ENCODE measurements around the gene COPB1. TPM values are rescaled to one million over a fixed set of nuclear protein-coding genes. Genes with fewer than 3 reads are reported as not detected.

COPB1 gene
- total and polyA plus RNA-seq, 2 of the 8 experiments (the other 6 are each of a cell fraction or from before 2014, with no cell fraction given): 28.7 to 72.1 TPM

DNA sequence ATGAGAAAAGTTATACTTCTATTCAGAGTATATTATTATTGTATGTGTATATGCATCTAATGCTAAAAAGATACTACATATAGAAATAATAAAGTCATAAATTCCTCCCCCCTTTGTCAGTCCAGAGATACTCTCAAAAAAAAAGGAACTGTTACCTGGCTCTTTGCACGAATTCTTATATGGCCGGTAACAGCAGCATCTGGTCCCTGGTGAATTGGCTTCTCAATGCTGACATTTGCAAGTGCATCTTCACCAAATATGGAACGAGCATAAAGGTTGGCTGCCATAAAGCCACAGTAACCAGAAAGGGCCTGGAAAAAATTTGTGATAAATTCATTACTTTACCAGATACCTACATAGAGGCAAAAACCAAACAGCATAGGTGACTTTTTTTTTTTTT lies 41.2 kb downstream of the COPB1 start (continued):
- TF ChIP-seq, protein P1, sequence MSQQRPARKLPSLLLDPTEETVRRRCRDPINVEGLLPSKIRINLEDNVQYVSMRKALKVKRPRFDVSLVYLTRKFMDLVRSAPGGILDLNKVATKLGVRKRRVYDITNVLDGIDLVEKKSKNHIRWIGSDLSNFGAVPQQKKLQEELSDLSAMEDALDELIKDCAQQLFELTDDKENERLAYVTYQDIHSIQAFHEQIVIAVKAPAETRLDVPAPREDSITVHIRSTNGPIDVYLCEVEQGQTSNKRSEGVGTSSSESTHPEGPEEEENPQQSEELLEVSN (IDR thresholded peaks at IDR 0.05): no peak
- no peak for TF ChIP-seq RBBP5 (IDR thresholded peaks at IDR 0.05; ENCODE audit: borderline replicate concordance, low read depth, low read length)
- no peak for TF ChIP-seq POLR2AphosphoS5 (IDR thresholded peaks at IDR 0.05; ENCODE audit: low read depth, low read length)

Data from H1 (cell line).